DND-41 (cell line): ENCODE data around the gene TRIM77.
"Not testable (repeated sequence)": the region's sequence is repeated elsewhere in the genome, so short reads cannot be mapped to it uniquely, and the experiment has no call there.

Source experiments
- ATAC-seq: fragments of 200-7000 bp; cut with Tn5 transposase; 3 replicates; pipeline ENCODE4 v1.9.1; 2021; ENCODE audit warnings: low read depth; ENCODE audit not compliant: insufficient read depth
- DNase-seq: peaks from one replicate; pipeline ENCODE4 v3.0.0-alpha.2; 2020
- H2AFZ ChIP-seq: 2 replicates; pipeline ENCODE4 v1.6.0; 2012; ENCODE audit warnings: low read depth, low read length
- H3K27ac ChIP-seq: 2 replicates; pipeline ENCODE4 v1.5.1; 2012; ENCODE audit warnings: low read length, inconsistent platforms
- H3K27me3 ChIP-seq: fragments of 200-600 bp; sonication (generic); 2 replicates; pipeline ENCODE4 v1.6.0; 2012; ENCODE audit warnings: low read length, mild to moderate bottlenecking, inconsistent platforms; ENCODE audit not compliant: insufficient read depth, poor library complexity
- H3K36me3 ChIP-seq: 2 replicates; pipeline ENCODE4 v1.5.1; 2012; ENCODE audit warnings: low read length, inconsistent platforms; ENCODE audit not compliant: insufficient read depth
- H3K4me1 ChIP-seq: 2 replicates; pipeline ENCODE4 v1.5.1; 2012; ENCODE audit warnings: mild to moderate bottlenecking, low read length; ENCODE audit not compliant: insufficient read depth
- H3K4me2 ChIP-seq: 2 replicates; pipeline ENCODE4 v1.6.0; 2012; ENCODE audit warnings: mild to moderate bottlenecking, moderate library complexity, low read length, inconsistent platforms; ENCODE audit not compliant: insufficient read depth
- H3K4me3 ChIP-seq, 2 experiments: fragments of 200-600 bp in 1 of 2; shearing (Covaris generic) in 1 of 2; 2 replicates each; pipeline ENCODE4 v1.5.1; 2012 to 2016; ENCODE audit warnings: inconsistent platforms in 2 of 2, low read length in 2 of 2, mild to moderate bottlenecking in 2 of 2, low read depth in 1 of 2, moderate library complexity in 1 of 2
- H3K79me2 ChIP-seq: 2 replicates; pipeline ENCODE4 v1.6.0; 2012; ENCODE audit warnings: low read length, inconsistent platforms; ENCODE audit not compliant: insufficient read depth
- H3K9ac ChIP-seq: 2 replicates; pipeline ENCODE4 v1.6.0; 2012; ENCODE audit warnings: low read depth, mild to moderate bottlenecking, inconsistent platforms, low read length, moderate library complexity
- H3K9me3 ChIP-seq: 2 replicates; pipeline ENCODE4 v1.5.1; 2012; ENCODE audit warnings: low read length, moderate library complexity, mild to moderate bottlenecking, inconsistent platforms; ENCODE audit not compliant: insufficient read depth, severe bottlenecking
- H4K20me1 ChIP-seq: 2 replicates; pipeline ENCODE4 v1.6.0; 2012; ENCODE audit warnings: low read length; ENCODE audit not compliant: insufficient read depth
- EZH2 ChIP-seq: IDR thresholded peaks from 3 replicates; pipeline ENCODE4 v1.6.1; 2012; ENCODE audit warnings: borderline replicate concordance, low read depth, mild to moderate bottlenecking, moderate library complexity, low read length, inconsistent platforms; ENCODE audit not compliant: severe bottlenecking
- TF ChIP-seq, protein P1 (sequence below): IDR thresholded peaks from 2 replicates; pipeline ENCODE4 v1.5.1; 2012; ENCODE audit warnings: borderline replicate concordance, low read length, moderate library complexity, mild to moderate bottlenecking; ENCODE audit not compliant: poor library complexity, severe bottlenecking; ENCODE audit errors: extremely low read depth

The TRIM77 gene

DNA sequence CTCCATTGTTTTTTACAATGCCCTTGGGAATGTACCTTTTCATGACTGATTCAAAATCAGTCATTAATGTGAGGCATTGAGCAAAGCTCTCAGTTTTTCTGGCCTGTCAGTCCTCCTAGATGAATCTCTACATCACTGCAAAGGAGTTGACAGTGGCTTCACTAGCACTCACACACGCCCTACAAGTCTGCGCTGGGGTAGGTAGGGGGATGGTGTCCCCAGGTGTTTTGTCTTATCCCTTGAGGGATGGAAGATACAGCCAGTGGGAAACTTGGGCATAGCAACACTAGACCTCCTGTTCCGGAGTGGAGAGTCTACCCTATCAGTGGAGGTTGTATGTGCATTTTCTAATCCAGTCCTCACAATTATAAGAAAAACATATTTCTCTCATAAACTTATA lies 27.0 kb downstream of the TRIM77 start:
- no peak for DNase-seq
- Histone ChIP-seq H3K9ac (no peak overlapping the region), H3K4me2 (no peak overlapping the region), H3K27me3 (no peaks in the 10 kb centered on the region), H3K4me1 (no peaks in the 10 kb centered on the region), H3K9me3 (no peaks in the 10 kb centered on the region), H2AFZ (no peak overlapping the region), H3K79me2 (no peaks in the 10 kb centered on the region), H3K36me3 (no peaks in the 10 kb centered on the region), H3K4me3 (no peak overlapping the region), H4K20me1 (no peaks in the 10 kb centered on the region), H3K27ac (no peak overlapping the region)
- no peak for ATAC-seq
- TF ChIP-seq EZH2 = no peak
- TF ChIP-seq, protein P1, sequence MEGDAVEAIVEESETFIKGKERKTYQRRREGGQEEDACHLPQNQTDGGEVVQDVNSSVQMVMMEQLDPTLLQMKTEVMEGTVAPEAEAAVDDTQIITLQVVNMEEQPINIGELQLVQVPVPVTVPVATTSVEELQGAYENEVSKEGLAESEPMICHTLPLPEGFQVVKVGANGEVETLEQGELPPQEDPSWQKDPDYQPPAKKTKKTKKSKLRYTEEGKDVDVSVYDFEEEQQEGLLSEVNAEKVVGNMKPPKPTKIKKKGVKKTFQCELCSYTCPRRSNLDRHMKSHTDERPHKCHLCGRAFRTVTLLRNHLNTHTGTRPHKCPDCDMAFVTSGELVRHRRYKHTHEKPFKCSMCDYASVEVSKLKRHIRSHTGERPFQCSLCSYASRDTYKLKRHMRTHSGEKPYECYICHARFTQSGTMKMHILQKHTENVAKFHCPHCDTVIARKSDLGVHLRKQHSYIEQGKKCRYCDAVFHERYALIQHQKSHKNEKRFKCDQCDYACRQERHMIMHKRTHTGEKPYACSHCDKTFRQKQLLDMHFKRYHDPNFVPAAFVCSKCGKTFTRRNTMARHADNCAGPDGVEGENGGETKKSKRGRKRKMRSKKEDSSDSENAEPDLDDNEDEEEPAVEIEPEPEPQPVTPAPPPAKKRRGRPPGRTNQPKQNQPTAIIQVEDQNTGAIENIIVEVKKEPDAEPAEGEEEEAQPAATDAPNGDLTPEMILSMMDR = no peak

- H3K27ac ChIP-seq, H3K9ac ChIP-seq, H3K79me2 ChIP-seq, H3K36me3 ChIP-seq, H3K27me3 ChIP-seq, DNase-seq, H3K4me3 ChIP-seq, ATAC-seq, H4K20me1 ChIP-seq, H3K4me1 ChIP-seq, H3K9me3 ChIP-seq, H3K4me2 ChIP-seq, H2AFZ ChIP-seq: not testable (repeated sequence)
Measured at GRCh38 chr11:89741406-89741805, 31.3 kb downstream of the TRIM77 start.

DNA sequence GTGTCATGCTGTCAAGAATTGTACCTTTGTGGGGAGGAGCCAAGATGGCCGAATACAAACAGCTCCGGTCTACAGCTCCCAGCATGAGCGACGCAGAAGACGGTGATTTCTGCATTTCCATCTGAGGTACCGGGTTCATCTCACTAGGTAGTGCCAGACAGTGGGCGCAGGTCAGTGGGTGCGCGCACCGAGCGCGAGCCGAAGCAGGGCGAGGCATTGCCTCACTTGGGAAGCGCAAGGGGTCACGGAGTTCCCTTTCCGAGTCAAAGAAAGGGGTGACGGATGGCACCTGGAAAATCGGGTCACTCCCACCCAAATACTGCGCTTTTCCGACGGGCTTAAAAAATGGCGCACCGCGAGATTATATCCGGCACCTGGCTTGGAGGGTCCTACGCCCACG lies 34.1 kb downstream of the TRIM77 start:
- H3K4me3 ChIP-seq = not testable (repeated sequence)

DNA sequence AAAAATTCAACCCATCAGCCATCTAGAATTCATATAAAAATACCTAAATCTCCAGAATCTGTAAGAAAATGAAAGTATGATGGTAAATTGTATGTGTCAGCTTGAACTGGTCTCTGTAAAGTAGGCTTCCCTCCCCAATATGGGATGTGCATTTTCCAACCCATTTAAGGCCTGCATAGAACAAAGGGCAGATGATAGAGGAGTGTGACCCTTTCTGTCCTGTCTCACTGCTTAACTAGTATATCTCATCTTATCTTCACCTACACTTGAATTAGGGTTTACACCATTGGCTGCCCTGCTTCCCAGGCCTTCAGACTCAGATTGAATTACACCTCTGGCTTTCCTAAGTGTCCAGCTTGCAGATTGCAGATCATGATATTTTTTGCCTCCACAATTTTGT lies 40.7 kb downstream of the TRIM77 start:
- not testable (repeated sequence) for H3K4me2 ChIP-seq, H3K4me3 ChIP-seq, ATAC-seq, H3K4me1 ChIP-seq, H3K36me3 ChIP-seq, H3K9me3 ChIP-seq, DNase-seq, H4K20me1 ChIP-seq, H3K27ac ChIP-seq, H3K9ac ChIP-seq, H2AFZ ChIP-seq, H3K27me3 ChIP-seq, H3K79me2 ChIP-seq

More for the DNA sequence above, 34.1 kb downstream of the TRIM77 start:
- not testable (repeated sequence) for H3K4me1 ChIP-seq, H3K79me2 ChIP-seq, H3K36me3 ChIP-seq, H2AFZ ChIP-seq, ATAC-seq, H3K27me3 ChIP-seq, H3K4me2 ChIP-seq, H4K20me1 ChIP-seq, H3K9ac ChIP-seq, H3K27ac ChIP-seq, H3K9me3 ChIP-seq, DNase-seq
